MCF 10A (cell line): ENCODE measurements around the gene RAPH1. TPM values are rescaled to one million over a fixed set of nuclear protein-coding genes. Genes with fewer than 3 reads are reported as not detected.
A peak's percentile ranks its signal among the peaks of the same experiment; 100 is the strongest.

Experiments used
- BruUV-seq: library from RNA; stranded (reverse); fragments of 400-500 nt; replicated peaks from 2 replicates; lab custom pipeline; 2021; lab: Mats Ljungman, UMichigan
- CTCF ChIA-PET: fragments of 300-600 bp; sonication (Branson Sonifier 250); formaldehyde crosslinking; extraction: SDS; loops from one replicate; lab custom pipeline; 2021; ENCODE audit warnings: antibody characterized with exemption, inconsistent platforms; lab: Yijun Ruan, JAX
- POLR2A ChIA-PET: fragments of 300-600, 350-650 bp; sonication (Branson Sonifier 250); formaldehyde crosslinking; extraction: SDS; loops from one replicate; lab custom pipeline; 2020; ENCODE audit warnings: antibody characterized with exemption, inconsistent platforms; lab: Yijun Ruan, JAX
- DNase-seq: peaks from one replicate; pipeline ENCODE4 v3.0.0-alpha.2; 2018; ENCODE audit not compliant: unreplicated experiment
- H3K27ac Mint-ChIP-seq: one replicate; pipeline ENCODE4 v1.8.0; 2022; ENCODE audit warnings: mild to moderate bottlenecking, low read depth, mixed read lengths; ENCODE audit not compliant: unreplicated experiment
- H3K27me3 Mint-ChIP-seq: one replicate; pipeline ENCODE4 v1.8.0; 2022; ENCODE audit warnings: mixed read lengths; ENCODE audit not compliant: insufficient read depth, unreplicated experiment
- H3K36me3 Mint-ChIP-seq: one replicate; pipeline ENCODE4 v1.8.0; 2022; ENCODE audit warnings: mild to moderate bottlenecking, moderate library complexity, mixed read lengths; ENCODE audit not compliant: insufficient read depth, unreplicated experiment
- H3K4me1 Mint-ChIP-seq: one replicate; pipeline ENCODE4 v1.8.0; 2022; ENCODE audit warnings: mixed read lengths; ENCODE audit not compliant: insufficient read depth, unreplicated experiment
- H3K4me3 Mint-ChIP-seq: one replicate; pipeline ENCODE4 v1.8.0; 2022; ENCODE audit warnings: mild to moderate bottlenecking, moderate library complexity, mixed read lengths; ENCODE audit not compliant: unreplicated experiment
- H3K9me3 Mint-ChIP-seq: one replicate; pipeline ENCODE4 v1.8.0; 2022; ENCODE audit warnings: mixed read lengths; ENCODE audit not compliant: unreplicated experiment
- intact Hi-C: fragments of 100-400 bp; cut with micrococcal nuclease; formaldehyde crosslinking; loops from 2 replicates; pipeline ENCODE4 v1.14.1; 2022
- total RNA-seq: library from RNA; stranded (reverse); gene quantifications from 2 replicates; pipeline ENCODE4 v1.2.3, GENCODE V29; 2022
- TF ChIP-seq, protein P1 (sequence below): fragments of 200-600 bp; IDR thresholded peaks from one replicate; pipeline ENCODE4 v1.8.0; 2022; ENCODE audit warnings: antibody characterized with exemption, mild to moderate bottlenecking; ENCODE audit not compliant: unreplicated experiment

Gene RAPH1
- total RNA-seq, 1 experiment from 2014 or later, result 79.8 TPM

DNA sequence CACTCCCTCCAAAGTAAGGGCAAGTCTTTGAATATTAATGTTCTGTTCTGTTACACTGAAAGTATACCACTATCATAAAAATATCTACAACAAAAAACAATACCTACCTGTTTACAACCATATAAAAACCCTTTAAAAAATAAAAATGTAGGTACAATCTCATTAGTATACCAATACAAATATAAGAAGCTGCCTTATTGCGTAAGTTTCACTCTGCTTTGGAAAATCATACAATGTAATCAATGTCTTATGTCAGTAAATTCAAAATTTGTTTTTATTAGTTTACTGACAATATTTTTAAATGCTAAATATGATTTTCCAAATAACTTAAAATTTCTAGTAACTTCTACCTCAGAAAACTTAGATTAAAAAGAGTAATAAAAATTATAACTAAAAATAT lies 72.8 kb downstream of the RAPH1 start:
- ChIA-PET POLR2A (no interaction called here), CTCF (interaction anchor here (0.5 kb wide), 1 partner anchor 163 kb away, joined by 8 read pairs; no protein-coding TSS in a partner anchor)
- no peaks in the 10 kb centered on the region for H3K9me3 Mint-ChIP-seq
- H3K4me1 Mint-ChIP-seq, result peaks cover 6% of the 10 kb centered on the region
- peaks cover 35% of the 10 kb centered on the region for H3K36me3 Mint-ChIP-seq
- H3K4me3 Mint-ChIP-seq, result no peak overlapping the region
- peak overlapping the region; percentile 74 for H3K27ac Mint-ChIP-seq
- no peak for DNase-seq
- H3K27me3 Mint-ChIP-seq, result no peaks in the 10 kb centered on the region
- BruUV-seq, result no TSS peak
- intact Hi-C loops, result no loop called here
- TF ChIP-seq, protein P1, sequence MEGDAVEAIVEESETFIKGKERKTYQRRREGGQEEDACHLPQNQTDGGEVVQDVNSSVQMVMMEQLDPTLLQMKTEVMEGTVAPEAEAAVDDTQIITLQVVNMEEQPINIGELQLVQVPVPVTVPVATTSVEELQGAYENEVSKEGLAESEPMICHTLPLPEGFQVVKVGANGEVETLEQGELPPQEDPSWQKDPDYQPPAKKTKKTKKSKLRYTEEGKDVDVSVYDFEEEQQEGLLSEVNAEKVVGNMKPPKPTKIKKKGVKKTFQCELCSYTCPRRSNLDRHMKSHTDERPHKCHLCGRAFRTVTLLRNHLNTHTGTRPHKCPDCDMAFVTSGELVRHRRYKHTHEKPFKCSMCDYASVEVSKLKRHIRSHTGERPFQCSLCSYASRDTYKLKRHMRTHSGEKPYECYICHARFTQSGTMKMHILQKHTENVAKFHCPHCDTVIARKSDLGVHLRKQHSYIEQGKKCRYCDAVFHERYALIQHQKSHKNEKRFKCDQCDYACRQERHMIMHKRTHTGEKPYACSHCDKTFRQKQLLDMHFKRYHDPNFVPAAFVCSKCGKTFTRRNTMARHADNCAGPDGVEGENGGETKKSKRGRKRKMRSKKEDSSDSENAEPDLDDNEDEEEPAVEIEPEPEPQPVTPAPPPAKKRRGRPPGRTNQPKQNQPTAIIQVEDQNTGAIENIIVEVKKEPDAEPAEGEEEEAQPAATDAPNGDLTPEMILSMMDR, result no peak

DNA sequence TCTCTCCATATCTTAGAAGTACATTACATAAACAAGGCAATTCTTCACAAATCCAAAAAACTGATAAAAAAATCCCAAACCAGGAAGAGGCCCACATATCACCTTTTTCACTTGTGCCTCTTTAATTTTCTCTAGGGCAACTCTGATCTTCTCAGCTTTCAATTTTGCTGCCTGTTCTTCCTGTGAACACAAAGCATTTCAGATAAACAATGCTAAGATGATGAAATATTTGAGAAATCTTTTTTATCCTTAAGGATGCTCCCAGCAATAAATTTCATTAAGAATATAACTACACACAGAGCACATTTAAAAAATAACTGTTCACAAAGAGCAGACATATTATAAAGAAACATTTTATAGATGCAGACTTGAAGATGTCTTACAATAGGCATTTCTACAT lies 73.4 kb downstream of the RAPH1 start:
- H3K27me3 Mint-ChIP-seq, result no peaks in the 10 kb centered on the region
- TF ChIP-seq, protein P1, result no peak
- DNase-seq, result no peak
- H3K4me3 Mint-ChIP-seq, result no peak overlapping the region
- peaks cover 36% of the 10 kb centered on the region for H3K36me3 Mint-ChIP-seq
- H3K9me3 Mint-ChIP-seq, result no peaks in the 10 kb centered on the region
- H3K4me1 Mint-ChIP-seq, result peaks cover 6% of the 10 kb centered on the region
- ChIA-PET POLR2A (no interaction called here), CTCF (interaction anchor here (0.6 kb wide), 1 partner anchor 457 kb away, joined by 3 read pairs; no protein-coding TSS in a partner anchor)
- H3K27ac Mint-ChIP-seq, result peak overlapping the region; percentile 74
- intact Hi-C loops, result no loop called here
- BruUV-seq, result no TSS peak

DNA sequence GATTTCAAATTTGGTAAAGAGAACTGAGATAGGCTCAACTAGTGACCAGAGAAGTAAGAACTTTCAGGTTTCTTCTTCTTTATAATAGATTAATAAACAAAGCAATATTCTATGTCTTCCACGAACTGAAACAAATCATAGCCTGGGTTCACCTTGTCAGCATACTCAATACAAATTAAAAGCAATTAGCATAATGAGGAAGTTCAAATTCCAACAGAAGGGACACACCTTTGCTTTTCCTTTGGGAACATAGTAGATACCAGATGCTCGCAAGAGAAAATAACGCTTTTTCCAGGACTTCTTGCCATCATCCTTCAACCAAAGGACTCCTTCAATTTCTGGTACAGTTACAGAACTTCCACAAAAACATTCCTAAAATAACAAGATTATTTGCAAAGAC lies 79.9 kb downstream of the RAPH1 start:
- POLR2A ChIA-PET, result interaction anchor here (0.7 to 2.3 kb wide), 2 partner anchors 216 to 1434 kb away, joined by 3 to 6 read pairs; partner anchors contain the start of gene CYP20A1
- Mint-ChIP-seq H3K4me3 (no peak overlapping the region), H3K27ac (no peak overlapping the region), H3K4me1 (peaks cover 14% of the 10 kb centered on the region), H3K27me3 (no peaks in the 10 kb centered on the region), H3K9me3 (no peaks in the 10 kb centered on the region), H3K36me3 (peaks cover 50% of the 10 kb centered on the region)
- CTCF ChIA-PET, result interaction anchor here (0.6 to 4.0 kb wide), 11 partner anchors 8 to 361 kb away, joined by 3 to 36 read pairs (median 4); no protein-coding TSS in a partner anchor
- no peak for DNase-seq
- no TSS peak for BruUV-seq
- TF ChIP-seq, protein P1, result no peak
- intact Hi-C loops, result loop anchor here (10.0 kb wide), 1 partner anchor 360 kb away; no protein-coding TSS in a partner anchor

DNA sequence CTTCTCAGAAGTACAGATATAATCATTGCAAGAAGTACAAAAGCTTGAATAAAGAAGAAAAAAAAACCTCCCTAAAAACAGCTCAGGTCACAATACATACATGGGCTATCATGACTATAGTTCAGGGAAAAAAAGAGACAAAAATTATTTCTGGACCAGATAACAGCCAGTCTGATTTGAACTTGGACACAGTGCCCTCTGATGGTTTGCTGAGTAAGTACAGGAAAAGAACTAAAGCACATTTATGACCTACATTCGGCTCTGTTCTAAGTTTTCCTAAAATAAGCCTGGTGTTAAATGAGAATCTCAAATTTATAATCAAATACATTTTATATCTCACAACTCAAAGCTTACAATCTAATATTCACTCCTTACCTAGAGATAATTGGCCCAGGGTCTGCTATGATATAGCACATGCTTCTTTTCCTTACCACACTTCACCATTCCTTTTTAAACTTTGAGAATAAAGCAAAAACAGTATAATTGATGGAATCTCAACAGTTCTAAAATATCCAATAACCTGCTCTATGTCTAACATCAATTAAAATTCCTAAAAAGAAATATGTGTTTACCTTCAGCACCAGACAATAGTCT lies 81.1 kb downstream of the RAPH1 start:
- Mint-ChIP-seq H3K4me1 (peaks cover 14% of the 10 kb centered on the region), H3K36me3 (peaks cover 43% of the 10 kb centered on the region), H3K9me3 (no peaks in the 10 kb centered on the region), H3K27ac (no peak overlapping the region), H3K27me3 (no peaks in the 10 kb centered on the region), H3K4me3 (no peak overlapping the region)
- POLR2A ChIA-PET, result interaction anchor here (0.6 to 2.3 kb wide), 4 partner anchors 214 to 525 kb away, joined by 3 to 6 read pairs (median 4); partner anchors contain the start of gene CYP20A1
- intact Hi-C loops, result loop anchor here (1.0 to 10.0 kb wide), 5 partner anchors 127 to 882 kb away; partner anchors contain the start of gene ABI2
- CTCF ChIA-PET, result interaction anchor here (0.5 to 4.0 kb wide), 32 partner anchors 9 to 941 kb away, joined by 3 to 36 read pairs (median 4); no protein-coding TSS in a partner anchor
- BruUV-seq, result no TSS peak
- TF ChIP-seq, protein P1, result peak; percentile 62
- DNase-seq, result peak; percentile 60
